ENCODE data around the gene RPL18A.

Gene RPL18A

GRCh38 chr19:17859533-17860330 is at the start of gene RPL18A:
Gene RPL18A (plus strand): TSS chr19:17859910. CDS start chr19:17859957, 47 bp downstream.
- Histone ChIP-seq H3K27ac (peak within 1 kb of the TSS; percentile 49 to 98 (median 95)), H3K4me3 (peak within 1 kb of the TSS; percentile 77 to 98 (median 95))

GRCh38 chr19:17811103-17811502 is 48.6 kb upstream of the RPL18A start:
- H3K27ac ChIP-seq: no peak overlapping the region
- H3K4me3 ChIP-seq: no peak overlapping the region

GRCh38 chr19:17811681-17812080 is 48.0 kb upstream of the RPL18A start:
- Histone ChIP-seq H3K27ac (no peak overlapping the region), H3K4me3 (no peak overlapping the region)

GRCh38 chr19:17812099-17812498 is 47.6 kb upstream of the RPL18A start:
- Histone ChIP-seq H3K4me3 (no peak overlapping the region), H3K27ac (no peak overlapping the region)

GRCh38 chr19:17817668-17818363 is 41.9 kb upstream of the RPL18A start:
- Histone ChIP-seq H3K27ac (no peak overlapping the region), H3K4me3 (no peak overlapping the region)

- H3K4me3 ChIP-seq: no peak within 1 kb of the TSS
- H3K27ac ChIP-seq: no peak within 1 kb of the TSS
These were observed 38.5 kb upstream of the RPL18A start, which contains the start of gene INSL3 for GRCh38 chr19:17821190-17821589. Gene INSL3 (minus strand): TSS chr19:17821519. CDS start chr19:17821506, 13 bp downstream.

GRCh38 chr19:17824339-17824738 is 35.4 kb upstream of the RPL18A start:
- Histone ChIP-seq H3K27ac (no peak overlapping the region), H3K4me3 (no peak overlapping the region)

- Histone ChIP-seq H3K27ac (no peak overlapping the region), H3K4me3 (no peak overlapping the region)
These were observed 33.1 kb upstream of the RPL18A start for GRCh38 chr19:17826508-17827056.

GRCh38 chr19:17829855-17830566 is 29.7 kb upstream of the RPL18A start:
- Histone ChIP-seq H3K4me3 (no peak overlapping the region), H3K27ac (no peak overlapping the region)

- peak overlapping the region in 1 of 7 experiments; percentile 19 for H3K4me3 ChIP-seq
- H3K27ac ChIP-seq: no peak overlapping the region
These were observed 28.9 kb upstream of the RPL18A start for GRCh38 chr19:17830567-17831418.

GRCh38 chr19:17831419-17831888 is 28.3 kb upstream of the RPL18A start:
- peak overlapping the region in 1 of 7 experiments; percentile 19 for H3K4me3 ChIP-seq
- no peak overlapping the region for H3K27ac ChIP-seq

GRCh38 chr19:17832443-17833208 is 27.1 kb upstream of the RPL18A start:
- H3K4me3 ChIP-seq: no peak overlapping the region
- no peak overlapping the region for H3K27ac ChIP-seq

GRCh38 chr19:17834350-17835181 is 25.1 kb upstream of the RPL18A start:
- H3K27ac ChIP-seq: no peak overlapping the region
- no peak overlapping the region for H3K4me3 ChIP-seq

- Histone ChIP-seq H3K4me3 (no peak overlapping the region), H3K27ac (no peak overlapping the region)
These were observed 24.3 kb upstream of the RPL18A start for GRCh38 chr19:17835182-17836006.

- H3K27ac ChIP-seq: no peak overlapping the region
These were observed 23.2 kb upstream of the RPL18A start for GRCh38 chr19:17836530-17836929.

GRCh38 chr19:17837972-17838371 is 21.7 kb upstream of the RPL18A start:
- Histone ChIP-seq H3K27ac (no peak overlapping the region), H3K4me3 (no peak overlapping the region)

More at GRCh38 chr19:17836530-17836929, 23.2 kb upstream of the RPL18A start:
- H3K4me3 ChIP-seq: no peak overlapping the region

GRCh38 chr19:17840019-17840418 is 19.7 kb upstream of the RPL18A start:
- H3K4me3 ChIP-seq: no peak overlapping the region
- no peak overlapping the region for H3K27ac ChIP-seq
